GM19467 (cell line): ENCODE data around the gene CST8.

Experiments
- ATAC-seq: cut with Tn5 transposase; IDR thresholded peaks from one replicate; pipeline ENCODE4 v1.9.1; 2021; ENCODE audit warnings: mild to moderate bottlenecking, moderate library complexity; ENCODE audit not compliant: unreplicated experiment

The CST8 gene

DNA sequence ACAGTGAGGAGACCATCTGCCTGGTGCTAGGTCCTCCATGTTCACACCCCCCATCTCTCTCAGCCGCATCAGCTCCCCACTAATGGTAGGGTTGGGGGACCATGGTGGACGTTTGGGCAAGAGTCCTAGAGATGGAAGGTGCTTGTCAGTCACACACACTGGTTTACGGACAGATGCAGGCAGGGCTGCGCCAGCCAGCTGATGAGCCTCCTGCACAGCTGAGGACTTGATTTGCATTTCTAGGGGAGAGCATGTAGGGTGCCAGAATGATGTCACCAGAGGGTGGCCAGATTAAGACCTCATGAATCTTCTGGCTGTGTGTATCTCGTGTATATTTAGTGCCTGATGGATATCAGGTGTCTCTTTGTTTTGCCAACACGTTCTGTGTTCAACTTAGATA, 28.6 kb downstream of the CST8 start:
- no peak for ATAC-seq

DNA sequence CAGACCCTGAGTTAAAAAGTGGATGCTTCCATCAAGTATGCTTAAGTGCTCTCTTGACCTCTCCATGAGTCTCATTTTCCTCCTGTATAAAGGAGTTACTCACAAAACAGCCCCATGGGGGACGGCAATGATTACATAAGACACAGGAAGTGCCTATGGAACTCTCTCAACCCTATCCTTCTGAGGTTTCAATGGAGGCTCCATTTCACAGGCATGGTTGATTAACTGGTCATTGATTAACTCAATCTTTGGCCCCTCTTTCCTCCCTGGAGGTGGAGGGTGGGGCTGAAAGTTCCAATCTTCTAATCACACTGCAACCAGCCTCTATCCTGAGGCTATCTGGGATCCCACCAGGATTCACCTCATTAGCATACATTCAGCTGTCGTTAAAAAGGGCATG, 29.3 kb downstream of the CST8 start:
- ATAC-seq, result no peak

DNA sequence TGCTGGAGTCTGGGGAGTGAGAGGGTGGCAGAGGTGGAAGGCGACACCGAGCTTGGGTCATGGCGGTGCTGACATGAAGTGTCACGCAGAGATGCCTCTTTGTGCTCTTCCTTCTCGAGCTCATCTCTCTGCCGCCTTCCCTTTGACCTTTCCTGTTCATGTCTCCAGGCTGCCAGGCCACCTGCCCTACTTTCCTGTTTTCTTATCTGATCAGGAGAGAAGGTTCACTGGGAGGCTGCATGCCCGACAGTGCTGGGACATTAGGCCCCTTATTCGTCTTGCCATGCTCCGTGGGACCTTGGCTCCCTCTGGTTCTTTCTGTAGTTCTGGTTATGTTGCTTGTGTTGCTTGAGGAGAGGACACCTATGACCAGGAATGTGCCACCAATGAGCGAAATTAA, 33.2 kb downstream of the CST8 start:
- ATAC-seq, result no peak

DNA sequence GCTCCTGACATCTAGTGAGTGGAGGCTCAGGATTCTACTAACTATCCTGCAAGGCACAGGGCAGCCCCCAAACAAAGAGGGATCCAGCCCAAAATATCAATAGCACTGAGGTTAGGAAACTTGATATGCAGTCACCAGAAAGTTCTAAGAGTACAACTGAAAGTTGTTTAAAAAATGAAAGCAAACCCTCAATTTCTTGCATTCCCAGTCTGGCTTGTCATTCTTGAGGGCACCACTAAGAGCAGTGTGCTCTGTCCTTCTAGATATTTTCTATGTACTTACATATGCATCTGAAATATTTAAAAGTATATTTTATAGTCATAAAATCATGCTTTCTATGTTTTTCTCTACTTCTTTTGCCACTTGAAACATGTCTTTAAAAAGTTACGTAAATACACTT, 35.9 kb downstream of the CST8 start:
- ATAC-seq, result no peak

DNA sequence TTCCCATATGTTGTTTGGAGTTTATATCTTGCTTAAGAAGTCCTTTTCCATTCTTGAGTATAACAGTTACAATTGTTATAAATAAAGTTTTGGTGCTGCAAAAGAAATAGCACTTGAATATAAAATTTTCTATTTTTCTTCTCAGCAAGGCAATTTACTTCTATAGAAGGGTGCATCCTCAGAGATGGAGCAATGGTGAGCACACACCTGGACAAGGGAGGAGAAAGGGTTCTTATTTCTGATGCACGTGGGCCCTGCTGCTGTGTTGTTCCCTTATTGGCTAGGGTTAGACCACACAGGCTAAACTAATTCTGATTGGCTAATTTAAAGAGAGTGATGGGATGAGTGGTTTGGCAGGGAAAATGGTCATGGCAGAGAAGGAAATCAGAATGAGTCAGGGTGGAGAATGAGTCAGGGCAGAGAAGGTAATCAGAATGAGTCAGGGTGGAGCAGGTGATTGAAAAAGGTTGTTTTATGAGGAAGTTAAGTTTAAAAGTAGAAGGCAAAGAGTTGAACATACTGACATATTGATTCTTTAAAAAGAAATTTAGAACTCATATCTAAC, 38.0 kb downstream of the CST8 start:
- no peak for ATAC-seq

DNA sequence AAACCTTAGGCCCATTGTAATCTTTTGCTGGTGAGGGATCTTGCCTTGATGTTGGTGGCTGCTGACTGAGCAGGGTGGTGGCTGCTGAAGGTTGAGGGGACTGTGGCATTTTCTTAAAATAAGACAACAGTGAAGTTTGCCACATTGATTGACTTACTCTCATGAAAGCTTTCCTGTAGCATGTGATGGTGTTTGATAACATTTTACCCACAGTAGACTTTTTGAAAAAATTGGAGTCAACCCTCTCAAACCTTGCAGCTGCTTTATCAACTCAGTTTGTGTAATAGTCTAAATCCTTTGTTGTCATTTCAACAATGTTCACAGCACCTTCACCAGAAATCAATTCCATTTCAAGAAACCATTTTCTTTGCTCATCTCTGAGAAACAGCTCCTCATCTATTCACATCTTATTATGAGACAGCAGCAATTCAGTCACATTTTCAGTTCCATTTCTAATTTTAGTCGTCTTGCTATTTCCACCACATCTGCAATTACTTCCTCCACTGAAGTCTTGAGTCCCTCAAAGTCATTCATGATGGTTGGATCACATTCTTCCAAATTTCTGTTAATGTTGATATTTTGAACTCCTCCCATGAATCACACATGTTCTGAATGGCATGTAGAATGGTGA, 40.1 kb downstream of the CST8 start:
- ATAC-seq, result no peak

DNA sequence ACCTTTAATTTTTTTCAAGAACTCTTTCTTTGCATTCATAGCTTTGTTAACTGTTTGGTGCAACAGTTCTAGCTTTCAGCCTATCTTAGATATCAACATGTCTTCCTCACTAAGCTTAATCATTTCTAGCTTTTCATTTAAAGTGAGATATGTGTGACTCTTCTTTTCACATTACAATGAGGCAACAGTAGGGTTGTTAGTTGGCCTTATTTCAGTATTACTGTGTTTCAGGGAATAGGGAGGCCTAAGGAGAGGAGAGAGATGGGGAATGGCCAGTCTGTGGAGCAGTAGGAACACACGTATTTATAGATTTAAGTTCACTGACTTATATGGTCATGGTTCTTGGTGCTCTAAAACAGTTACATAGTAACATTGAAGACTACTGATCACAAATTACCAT, 41.6 kb downstream of the CST8 start:
- no peak for ATAC-seq

DNA sequence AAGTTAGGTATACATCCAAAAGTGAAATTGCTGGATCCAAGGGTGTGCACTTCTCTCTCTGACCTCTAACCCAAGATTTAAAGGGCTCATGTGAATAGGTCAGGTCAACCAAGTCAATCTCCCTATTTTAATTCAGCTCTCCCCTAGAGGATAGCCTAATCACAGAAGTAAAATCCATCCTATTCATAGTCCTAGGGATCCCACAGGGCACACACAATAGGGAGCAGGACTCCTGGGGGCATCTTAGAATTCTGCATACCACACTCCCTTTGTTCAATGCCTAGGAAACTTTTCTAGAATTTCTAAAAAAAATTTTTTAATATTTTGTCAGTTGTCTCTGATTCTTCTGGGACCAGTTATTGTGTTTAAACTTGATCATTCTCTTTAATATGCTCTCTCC, 42.2 kb downstream of the CST8 start:
- no peak for ATAC-seq

DNA sequence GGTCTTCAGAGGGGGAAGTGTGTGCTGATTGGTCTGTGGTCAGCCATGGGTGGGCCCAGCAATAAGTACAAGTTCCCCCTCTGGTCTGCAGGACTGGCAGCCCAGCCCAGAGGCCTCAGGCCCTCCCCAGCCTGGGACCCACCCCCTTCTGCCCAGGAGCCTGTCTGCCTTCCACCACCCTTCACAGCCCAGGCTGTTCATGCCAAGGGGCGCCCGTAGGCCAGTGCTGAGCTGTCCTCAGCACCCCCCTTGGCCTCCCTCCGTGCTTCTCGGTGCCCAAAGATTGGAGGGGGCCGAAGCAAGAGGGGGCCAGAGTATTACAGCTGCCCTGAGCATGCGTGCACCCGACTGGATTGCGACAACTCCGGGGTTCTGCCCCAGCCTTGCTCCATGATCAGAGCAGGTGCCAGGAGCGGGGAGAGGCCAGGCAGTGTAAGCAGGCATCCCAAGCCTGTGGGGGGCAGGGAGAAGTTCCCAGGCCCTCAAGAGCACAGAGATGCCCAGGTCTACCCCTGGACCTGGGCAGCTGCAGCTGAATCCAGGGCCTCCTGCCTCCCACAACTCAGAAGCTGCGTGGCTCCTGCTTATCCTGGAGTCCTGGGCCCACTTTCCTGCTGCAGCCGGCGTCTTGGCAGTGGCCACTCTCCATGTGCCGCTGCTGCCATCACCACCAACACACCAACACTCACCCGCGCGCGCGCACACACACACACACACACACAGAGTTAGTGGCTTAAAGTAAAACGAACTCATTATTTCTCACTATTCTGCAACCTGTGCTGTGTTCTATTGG, 44.1 kb downstream of the CST8 start:
- no peak for ATAC-seq

DNA sequence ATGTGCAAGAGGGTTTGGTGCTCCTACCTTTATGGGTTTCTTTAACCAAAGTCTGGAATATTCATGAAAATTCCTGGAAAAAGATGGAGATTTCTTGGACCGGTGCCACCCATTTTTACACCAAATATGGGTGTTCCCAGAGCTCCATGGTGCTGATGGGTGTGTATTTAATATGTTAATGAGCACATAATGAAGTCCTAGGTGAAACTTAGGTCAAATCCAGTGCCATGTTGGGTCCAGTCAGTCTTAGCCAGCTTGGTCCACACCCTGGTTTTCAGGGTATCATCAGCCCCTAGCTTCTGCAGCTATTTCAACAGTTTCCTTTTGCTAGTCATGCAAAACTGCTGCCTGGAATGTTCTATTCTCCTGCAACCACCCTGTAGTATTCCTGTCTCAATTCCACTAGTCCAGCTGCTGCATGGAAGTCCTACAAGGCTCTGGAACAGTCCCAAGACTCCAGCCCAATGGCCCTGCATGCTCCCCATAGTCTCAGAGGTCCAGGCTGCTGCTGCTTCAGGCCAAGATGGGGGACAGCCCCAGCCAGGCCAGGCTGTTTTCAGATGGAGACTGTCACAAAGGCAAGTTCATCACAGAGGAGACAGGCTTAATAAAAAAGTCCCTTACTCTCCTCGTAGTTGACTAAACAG, 45.5 kb downstream of the CST8 start:
- ATAC-seq, result no peak

DNA sequence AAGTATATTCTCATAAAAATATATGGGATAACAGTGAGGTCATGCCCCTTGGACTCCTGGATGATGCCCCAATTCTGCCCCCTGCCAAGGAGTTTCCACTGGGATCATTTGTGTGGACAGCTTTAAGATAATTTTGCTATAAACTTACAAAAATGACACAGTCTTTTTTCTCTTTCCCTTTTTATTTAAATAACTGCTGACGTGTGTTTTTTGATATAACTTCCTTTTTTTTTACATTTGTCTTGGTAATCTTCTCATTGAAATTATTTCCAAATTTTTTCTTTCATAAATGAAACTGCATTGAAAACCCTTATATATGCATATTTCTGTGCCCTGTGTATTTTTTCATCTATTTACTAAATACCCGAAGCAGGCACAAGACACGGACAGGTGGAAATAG, 46.1 kb downstream of the CST8 start:
- no peak for ATAC-seq

DNA sequence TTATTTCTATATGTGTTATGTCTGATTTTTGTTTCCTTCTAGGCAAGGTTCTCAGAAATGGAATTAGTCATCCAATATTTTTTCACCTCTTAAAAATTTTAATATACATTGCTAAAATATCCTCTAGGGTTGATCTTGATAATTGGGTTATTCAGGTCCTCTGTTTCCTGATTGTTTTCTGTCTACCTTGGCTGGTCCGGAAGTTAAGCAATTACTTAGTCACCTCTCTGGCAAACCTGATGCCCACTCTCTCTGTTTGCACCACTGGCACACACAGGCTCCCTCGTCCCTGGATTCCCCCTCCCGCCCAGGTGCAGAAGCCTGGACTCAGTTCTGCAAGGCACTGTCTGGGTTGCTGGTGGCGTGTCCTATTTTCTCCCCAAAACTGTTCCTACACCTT, 49.7 kb downstream of the CST8 start:
- no peak for ATAC-seq

DNA sequence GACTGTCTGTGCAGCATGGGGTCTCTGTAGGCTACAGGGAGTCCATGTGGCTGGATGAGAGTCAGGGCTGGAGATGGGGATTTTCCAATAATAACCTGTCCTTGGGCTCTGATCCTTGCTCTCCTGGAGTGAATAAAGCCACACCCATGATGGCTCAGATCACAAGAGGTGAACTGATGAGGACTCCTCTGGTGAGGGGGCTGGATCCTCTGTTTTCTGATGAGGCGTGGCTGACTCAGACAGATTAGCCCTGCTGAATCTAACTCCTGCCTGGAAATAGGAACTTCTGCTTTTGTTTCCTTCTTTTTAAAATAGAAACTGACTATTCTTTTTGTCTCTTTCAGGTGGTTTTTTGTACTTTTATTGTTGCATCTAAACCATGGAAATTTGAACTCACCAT, 50.4 kb downstream of the CST8 start:
- no peak for ATAC-seq

DNA sequence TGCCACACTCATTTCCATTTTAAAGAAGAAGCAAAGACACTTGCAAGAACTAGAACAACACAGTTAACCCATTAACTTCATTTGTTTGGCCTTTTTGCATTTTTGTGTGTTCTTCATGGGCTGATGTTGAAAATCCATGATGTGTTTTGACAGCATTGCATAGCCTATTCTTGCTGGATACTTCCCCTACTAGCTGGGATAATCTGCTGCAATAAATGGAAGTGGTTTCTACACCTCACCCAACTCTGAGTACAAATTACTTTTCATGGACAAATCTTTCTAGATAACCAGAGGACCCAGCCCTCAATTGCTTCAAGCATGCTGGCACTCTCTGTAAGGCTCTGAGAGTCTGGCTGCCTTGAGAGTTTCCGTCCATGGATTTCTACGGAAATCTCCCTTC, 50.9 kb downstream of the CST8 start:
- no peak for ATAC-seq

DNA sequence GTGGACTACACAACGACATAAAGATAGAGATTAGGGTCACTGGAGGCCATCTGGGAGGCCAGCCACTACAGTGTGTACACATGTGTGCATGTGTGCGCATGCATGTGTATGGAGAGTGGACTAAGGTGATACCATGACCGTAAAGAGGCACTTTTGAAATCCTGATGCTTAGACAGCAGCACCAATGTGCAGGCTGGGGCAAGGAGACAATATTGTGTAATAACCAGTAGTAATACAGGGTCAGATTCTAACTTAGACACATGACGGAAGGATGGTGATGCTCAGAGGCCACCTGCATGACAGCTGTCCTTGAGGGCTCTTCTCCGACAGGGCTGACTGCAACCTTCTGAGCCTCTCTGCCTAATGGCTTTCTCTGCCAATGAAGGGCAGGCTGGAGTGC, 51.9 kb downstream of the CST8 start:
- ATAC-seq, result no peak

DNA sequence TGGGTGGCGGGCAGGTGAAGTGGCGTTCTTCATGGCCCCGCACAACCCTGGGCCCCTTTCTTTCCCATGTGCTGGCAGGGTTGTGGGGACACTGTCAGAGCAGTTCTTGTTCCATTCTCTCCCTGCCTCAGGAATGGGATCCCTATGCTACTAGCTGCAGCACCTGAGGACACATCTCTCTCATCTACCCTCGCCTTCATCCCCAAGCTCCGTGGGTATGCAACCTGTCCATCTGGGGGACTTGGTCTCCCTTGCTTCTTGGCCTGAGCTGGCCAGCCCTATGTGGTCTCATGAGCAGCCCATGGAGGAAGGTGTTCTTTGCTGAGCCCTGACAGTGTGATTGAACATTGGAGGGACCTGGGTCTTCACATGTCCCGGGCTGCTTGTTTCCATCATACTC, 53.2 kb downstream of the CST8 start:
- ATAC-seq, result no peak
